GM21360 (cell line): Measurements from ENCODE around the gene MYRIP.
"Not testable (repeated sequence)": the region's sequence is repeated elsewhere in the genome, so short reads cannot be mapped to it uniquely, and the experiment has no call there.

Experiments used
- ATAC-seq: cut with Tn5 transposase; IDR thresholded peaks from one replicate; pipeline ENCODE4 v1.9.1; 2021; ENCODE audit warnings: mild to moderate bottlenecking, moderate library complexity; ENCODE audit not compliant: unreplicated experiment

Gene MYRIP

DNA sequence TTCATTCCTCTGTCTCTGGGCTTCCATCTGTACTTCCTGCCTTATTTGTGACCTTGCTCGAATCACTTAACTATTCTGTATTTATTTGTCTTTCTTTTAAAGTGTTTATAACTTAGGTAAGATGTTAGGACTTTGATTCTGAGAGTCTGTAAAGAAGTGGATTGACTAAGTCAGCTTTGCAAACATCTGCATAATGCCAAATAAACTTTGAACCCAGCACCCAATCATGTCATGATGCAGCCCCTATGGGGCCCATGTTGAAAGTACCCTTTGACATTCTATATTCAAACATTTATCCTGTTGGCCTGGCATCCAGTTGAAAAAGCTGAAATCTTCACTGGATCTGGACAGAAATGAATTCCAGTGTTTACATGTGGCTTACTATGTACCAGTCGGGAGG is 3.8 kb upstream of the MYRIP start:
- ATAC-seq: no peak

DNA sequence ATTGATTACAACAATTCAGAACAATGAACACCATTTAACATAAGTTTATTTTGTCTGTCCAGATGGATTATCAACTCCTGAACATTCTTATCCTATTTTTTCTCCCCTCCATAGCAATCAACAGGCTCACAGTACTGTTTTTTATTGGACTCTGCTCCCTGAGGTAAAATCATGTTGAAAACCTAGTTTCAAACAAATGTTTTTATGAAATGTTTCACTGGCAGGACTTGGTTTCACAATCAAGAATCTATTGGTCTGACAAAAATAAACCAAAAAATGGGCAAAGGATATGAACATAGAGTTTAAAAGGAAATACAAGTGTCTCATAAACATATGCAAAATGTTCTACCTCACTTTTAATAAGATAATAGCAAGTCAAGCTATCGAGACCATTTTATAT is 2.6 kb upstream of the MYRIP start:
- ATAC-seq: no peak

GRCh38 chr3:39808467-39809180 is 785 bp upstream of the MYRIP start:
- ATAC-seq: no peak

- ATAC-seq: peak; percentile 4
Observed at GRCh38 chr3:39809995-39810595, 686 bp downstream of the MYRIP start.

DNA sequence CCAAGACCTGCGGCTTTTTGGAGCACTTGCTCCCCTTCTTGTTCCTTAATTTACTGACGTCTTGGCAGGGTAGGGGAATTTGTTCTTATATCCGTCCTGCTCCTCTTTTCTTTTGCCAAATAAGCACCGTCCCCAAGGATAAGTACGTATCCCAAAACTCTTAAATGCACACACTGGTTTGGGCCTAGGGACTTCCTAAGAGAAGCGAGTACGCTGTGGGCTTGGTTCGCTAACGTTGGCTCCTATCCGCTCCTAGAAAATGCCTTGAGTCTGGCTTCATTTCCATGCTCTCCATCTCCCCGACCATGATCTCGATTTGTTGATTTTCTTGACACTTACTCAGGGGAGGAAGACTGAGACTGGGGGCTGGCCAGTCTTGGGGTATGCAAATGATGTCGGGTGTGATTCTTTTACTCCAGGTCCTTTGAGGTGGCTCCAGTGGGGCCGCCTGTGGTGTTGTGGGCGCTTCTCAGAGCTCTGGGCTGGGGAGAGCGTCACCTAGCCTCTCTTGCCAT is 1.3 kb downstream of the MYRIP start:
- ATAC-seq: no peak

GRCh38 chr3:39811561-39811960 is 2.2 kb downstream of the MYRIP start:
- no peak for ATAC-seq

GRCh38 chr3:39812537-39812936 is 3.1 kb downstream of the MYRIP start:
- ATAC-seq: no peak

- no peak for ATAC-seq
Observed at GRCh38 chr3:39814007-39814406, 4.6 kb downstream of the MYRIP start.

- no peak for ATAC-seq
Observed at GRCh38 chr3:39819899-39820298, 10.5 kb downstream of the MYRIP start.

- not testable (repeated sequence) for ATAC-seq
Observed at GRCh38 chr3:39833764-39834163, 24.4 kb downstream of the MYRIP start.

DNA sequence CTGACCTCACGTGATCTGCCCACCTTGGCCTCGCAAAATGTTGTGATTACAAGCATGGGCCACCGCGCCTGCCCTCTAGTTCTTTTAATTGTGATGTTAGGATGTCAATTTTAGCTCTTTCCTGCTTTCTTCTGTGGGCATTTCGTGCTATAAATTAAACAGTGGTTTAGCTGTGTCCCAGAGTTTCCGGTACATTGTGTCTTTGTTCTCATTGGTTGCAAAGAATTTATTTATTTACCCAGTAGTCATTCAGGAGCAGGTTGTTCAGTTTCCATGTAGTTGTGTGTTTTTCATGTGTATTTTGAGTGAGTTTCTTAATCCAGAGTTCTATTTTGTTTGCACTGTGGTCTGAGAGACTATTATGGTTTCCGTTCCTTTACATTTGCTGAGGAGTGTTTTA is 30.1 kb downstream of the MYRIP start:
- ATAC-seq: no peak

DNA sequence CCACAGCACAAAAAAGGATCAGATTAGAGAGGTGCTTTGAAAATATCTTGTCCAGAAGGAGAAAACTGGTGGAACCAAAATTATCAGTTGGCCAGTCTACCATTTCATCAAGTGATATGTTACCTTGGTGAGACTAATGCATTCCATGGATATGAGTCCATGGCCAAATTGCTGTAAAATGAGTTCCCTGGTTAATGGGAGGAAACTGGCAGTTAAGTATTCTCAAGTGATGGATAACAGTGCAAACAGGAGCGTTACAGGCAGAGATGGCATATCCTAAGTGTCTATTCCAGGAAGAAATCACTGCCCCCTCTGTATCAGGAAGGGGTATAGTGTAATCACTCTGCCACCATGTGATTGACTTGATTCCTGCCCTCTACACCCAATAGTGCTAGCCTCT is 34.0 kb downstream of the MYRIP start:
- ATAC-seq: no peak

- ATAC-seq: no peak
Observed at GRCh38 chr3:39848365-39848764, 39.0 kb downstream of the MYRIP start.

GRCh38 chr3:39849992-39850715 is 40.7 kb downstream of the MYRIP start:
- no peak for ATAC-seq

DNA sequence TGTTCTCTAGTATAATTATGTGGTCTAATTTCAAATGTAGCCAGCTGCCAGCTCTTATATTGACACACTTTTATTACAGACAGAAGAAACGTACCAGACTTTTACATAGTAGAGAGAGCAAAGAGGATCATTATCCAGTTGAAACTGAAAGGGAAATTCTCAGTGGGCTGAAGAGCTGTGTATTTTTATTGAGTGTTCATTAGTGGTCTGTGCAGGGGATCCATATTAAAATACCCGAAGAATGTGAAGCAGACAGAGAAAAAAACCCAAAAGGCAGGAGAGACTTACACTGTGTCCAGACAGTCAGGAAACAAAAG is 41.3 kb downstream of the MYRIP start:
- no peak for ATAC-seq

DNA sequence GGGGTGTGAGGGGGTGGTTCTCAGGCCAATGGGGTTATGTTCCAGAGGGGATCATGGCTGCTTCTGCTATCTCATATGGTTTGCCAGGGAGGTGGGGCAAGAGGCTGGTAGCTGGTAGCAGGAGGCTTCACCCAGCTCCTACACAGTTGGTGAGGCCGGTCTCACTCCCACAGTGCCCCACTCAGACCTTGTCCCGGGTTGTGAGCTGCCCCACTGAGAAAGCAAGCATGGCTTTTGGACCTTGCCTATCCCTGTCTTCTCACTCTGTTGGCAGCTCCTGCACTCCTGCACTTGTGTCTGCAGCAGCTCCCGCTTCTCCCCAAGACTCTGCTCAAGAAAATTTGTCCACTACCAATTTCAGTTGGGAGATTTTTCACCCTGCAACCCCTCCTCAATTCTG is 46.1 kb downstream of the MYRIP start:
- no peak for ATAC-seq

GRCh38 chr3:39869890-39870289 is 60.5 kb downstream of the MYRIP start:
- no peak for ATAC-seq

DNA sequence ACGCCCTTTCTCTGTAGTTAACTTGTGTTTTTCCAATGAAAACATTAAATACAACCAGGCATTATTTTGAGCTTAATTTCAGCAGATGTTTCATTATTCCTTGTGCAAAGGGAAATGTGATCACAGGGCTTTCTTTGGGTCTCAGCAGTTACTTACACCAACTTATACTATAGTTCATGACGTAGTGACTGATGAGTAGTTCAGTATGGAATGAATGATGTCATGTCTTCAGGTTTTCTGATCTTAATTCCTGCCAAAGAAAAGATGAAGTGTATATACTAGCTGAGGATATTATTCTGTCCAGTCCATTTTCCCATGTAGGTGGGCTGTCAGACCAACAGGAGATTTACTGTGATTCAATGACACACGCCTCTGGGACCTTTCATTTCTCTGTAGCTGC is 61.3 kb downstream of the MYRIP start:
- no peak for ATAC-seq

GRCh38 chr3:39879581-39879980 is 70.2 kb downstream of the MYRIP start:
- ATAC-seq: no peak

GRCh38 chr3:39882111-39882510 is 72.7 kb downstream of the MYRIP start:
- ATAC-seq: no peak

DNA sequence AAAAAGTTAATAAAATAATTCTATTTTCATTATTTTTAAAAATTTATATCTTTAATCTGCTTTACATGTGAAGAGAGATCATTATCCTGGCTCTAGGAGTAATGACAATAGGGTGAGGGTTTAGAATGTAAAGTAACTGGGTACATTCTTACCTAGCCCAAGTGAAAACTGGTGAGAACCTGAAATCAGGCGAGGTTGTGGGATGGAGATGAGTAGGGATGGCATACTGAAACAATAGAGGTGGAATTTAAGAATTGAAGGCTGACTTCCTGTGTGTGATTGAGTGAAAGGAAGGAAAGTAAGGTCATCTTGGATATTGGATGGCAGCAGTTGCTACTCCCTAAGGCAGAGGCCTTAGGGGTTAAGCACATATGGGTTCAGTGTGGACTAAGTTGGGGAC is 82.7 kb downstream of the MYRIP start:
- ATAC-seq: no peak

- ATAC-seq: no peak
Observed at GRCh38 chr3:39896184-39896583, 86.8 kb downstream of the MYRIP start.
